ENCODE measurements around the gene HINT2. TPM values are rescaled to one million over a fixed set of nuclear protein-coding genes. Genes with fewer than 3 reads are reported as not detected.

HINT2 gene
- total RNA-seq, 2 experiments from 2014 or later, result 67.7 to 70.8 TPM

DNA sequence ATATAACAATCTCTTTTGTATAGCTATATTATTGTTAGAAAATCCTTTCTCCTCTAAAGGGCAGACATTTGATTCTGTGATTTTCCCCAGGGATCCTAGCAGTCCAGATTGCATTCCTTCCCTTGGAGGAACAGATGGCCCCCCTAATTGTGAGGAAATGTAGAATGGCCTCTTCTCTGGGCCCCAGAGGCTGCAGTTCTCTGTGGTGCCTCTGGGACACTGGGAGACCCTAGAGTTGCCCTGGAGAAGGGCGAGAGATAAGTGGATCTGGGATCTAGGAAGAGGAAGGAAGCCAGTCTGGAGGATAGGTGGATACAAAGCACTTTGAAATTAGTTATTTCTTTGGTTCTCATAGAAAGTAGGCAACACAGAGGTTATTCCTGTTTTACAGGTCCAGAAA lies 1.9 kb upstream of the HINT2 start:
- ChIA-PET CTCF (no interaction called here), POLR2A (no interaction called here)

DNA sequence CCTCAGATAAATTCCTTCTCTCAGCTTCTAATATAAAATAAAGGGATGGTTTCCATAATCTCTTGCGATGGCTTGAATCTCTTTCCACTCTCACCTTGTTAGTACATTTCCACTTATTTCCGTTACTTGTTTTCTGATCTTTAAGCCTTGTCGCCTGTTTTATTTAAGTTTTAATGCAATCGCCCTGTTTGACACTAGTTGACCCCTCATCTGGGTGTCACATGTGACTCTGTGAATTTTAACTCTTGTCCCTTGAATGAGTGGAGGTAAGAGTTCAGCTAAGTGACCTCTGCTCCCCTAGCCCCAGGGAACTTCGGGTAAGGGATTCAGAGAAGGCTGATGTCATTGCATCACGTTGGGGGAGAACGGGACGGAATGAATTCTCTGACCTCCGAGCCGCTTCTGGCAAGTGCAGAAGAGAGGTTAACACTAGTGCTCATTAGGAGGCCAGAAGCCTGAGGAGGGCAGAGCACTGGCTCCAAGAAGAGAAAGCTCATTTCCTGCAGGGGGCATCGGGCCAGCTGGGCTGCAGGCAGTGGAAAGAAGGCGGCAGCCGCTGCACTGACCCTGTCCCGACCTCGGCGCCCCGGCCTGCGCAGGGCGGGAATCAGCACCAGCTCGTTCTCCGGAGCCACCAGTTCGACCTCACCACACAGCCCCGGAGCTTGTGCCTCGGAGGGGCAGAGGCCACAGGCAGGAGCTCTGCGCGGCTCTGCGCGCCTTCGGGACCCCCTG lies 569 bp downstream of the HINT2 start:
- ChIA-PET CTCF (interaction anchor here (2.7 kb wide), 1 partner anchor 11 kb away, joined by 8 read pairs; no protein-coding TSS in a partner anchor), POLR2A (interaction anchor here (0.5 to 1.1 kb wide), 4 partner anchors 16 to 164 kb away, joined by 3 to 6 read pairs (median 4); partner anchors contain the start of genes CCDC107 and RMRP)

GRCh38 chr9:35813434-35814105 lies 1.3 kb downstream of the HINT2 start:
- POLR2A ChIA-PET, result interaction anchor here (1.1 kb wide), 1 partner anchor 15 kb away, joined by 3 read pairs; no protein-coding TSS in a partner anchor
- CTCF ChIA-PET, result interaction anchor here (2.7 kb wide), 1 partner anchor 11 kb away, joined by 8 read pairs; no protein-coding TSS in a partner anchor

GRCh38 chr9:35812025-35812602 lies 2.7 kb downstream of the HINT2 start, which contains the start of gene SPAG8:
Gene SPAG8 (minus strand): TSS chr9:35812262. CDS start chr9:35812147, 115 bp downstream.
- POLR2A ChIA-PET, result interaction anchor here (0.6 to 1.1 kb wide), 2 partner anchors 17 to 823 kb away, joined by 3 read pairs; partner anchors contain the start of genes DNAJB5 and TMEM8B
- CTCF ChIA-PET, result interaction anchor here (1.2 to 2.7 kb wide), 11 partner anchors 9 to 86 kb away, joined by 3 to 8 read pairs (median 4); partner anchors contain the start of gene TLN1

GRCh38 chr9:35811381-35812024 lies 3.3 kb downstream of the HINT2 start:
- ChIA-PET POLR2A (interaction anchor here (0.6 to 1.1 kb wide), 3 partner anchors 18 to 822 kb away, joined by 3 to 4 read pairs (median 3); partner anchors contain the start of genes DNAJB5 and TMEM8B), CTCF (interaction anchor here (0.9 to 2.7 kb wide), 12 partner anchors 9 to 85 kb away, joined by 3 to 8 read pairs (median 4); partner anchors contain the start of gene TLN1)

DNA sequence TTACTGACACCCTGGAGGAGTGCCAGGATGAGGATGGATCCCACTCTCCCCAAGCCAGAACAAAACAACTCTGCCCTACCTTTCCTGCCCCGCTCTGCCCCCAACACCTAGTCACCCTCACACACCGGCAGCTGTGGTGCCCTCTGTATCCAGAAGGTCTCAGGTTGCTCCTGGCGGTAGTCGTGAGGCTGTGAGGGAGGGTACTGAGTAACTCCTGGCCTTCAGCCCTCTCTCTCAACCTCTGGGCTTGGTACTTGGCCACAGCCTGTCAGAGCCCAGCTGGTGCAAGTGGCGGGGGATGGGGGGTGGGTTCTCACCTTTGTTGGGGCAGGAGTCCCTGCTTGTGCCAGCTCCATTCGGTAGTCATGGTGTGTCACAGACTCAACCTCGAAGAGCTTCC lies 4.7 kb downstream of the HINT2 start:
- POLR2A ChIA-PET, result no interaction called here
- CTCF ChIA-PET, result interaction anchor here (1.3 kb wide), 1 partner anchor 20 kb away, joined by 3 read pairs; no protein-coding TSS in a partner anchor

- ChIA-PET POLR2A (no interaction called here), CTCF (interaction anchor here (1.0 to 1.1 kb wide), 2 partner anchors 18 to 74 kb away, joined by 3 read pairs; no protein-coding TSS in a partner anchor)
Observed at GRCh38 chr9:35808433-35808832, 6.4 kb downstream of the HINT2 start.

DNA sequence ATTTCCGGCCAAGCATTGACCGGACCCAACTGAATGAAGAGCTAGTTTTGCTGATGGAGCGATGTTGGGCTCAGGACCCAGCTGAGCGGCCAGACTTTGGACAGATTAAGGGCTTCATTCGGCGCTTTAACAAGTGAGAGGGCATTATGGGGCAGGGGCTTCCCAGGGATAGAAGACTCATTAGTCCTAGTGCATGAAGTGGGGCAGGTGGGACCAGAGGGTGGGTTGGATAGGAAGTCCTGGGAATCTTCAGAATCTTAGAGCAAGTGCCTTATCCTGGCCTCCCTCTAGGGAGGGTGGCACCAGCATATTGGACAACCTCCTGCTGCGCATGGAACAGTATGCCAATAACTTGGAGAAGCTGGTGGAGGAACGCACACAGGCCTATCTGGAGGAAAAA lies 8.7 kb downstream of the HINT2 start:
- CTCF ChIA-PET, result interaction anchor here (0.9 to 1.7 kb wide), 2 partner anchors 16 to 50 kb away, joined by 3 to 5 read pairs; no protein-coding TSS in a partner anchor
- POLR2A ChIA-PET, result no interaction called here

GRCh38 chr9:35801328-35802128 lies 13.3 kb downstream of the HINT2 start:
- ChIA-PET CTCF (no interaction called here), POLR2A (no interaction called here)

- POLR2A ChIA-PET, result no interaction called here
- CTCF ChIA-PET, result interaction anchor here (1.3 kb wide), 1 partner anchor 142 kb away, joined by 3 read pairs; the partner anchor contains the start of gene CCDC107
Observed at GRCh38 chr9:35800530-35800929, 14.3 kb downstream of the HINT2 start.

GRCh38 chr9:35798658-35799374 lies 16.0 kb downstream of the HINT2 start:
- CTCF ChIA-PET, result interaction anchor here (1.2 to 1.8 kb wide), 3 partner anchors 8 to 28 kb away, joined by 4 to 7 read pairs (median 5); partner anchors contain the start of gene SPAG8
- POLR2A ChIA-PET, result interaction anchor here (1.2 kb wide), 1 partner anchor 16 kb away, joined by 3 read pairs; the partner anchor contains the start of gene HINT2

- CTCF ChIA-PET, result interaction anchor here (0.8 to 1.8 kb wide), 2 partner anchors 14 to 29 kb away, joined by 3 to 5 read pairs; partner anchors contain the start of gene SPAG8
- POLR2A ChIA-PET, result interaction anchor here (0.5 to 0.6 kb wide), 3 partner anchors 31 to 122 kb away, joined by 3 read pairs; partner anchors contain the start of genes FAM221B and TMEM8B
Observed at GRCh38 chr9:35797311-35798109, 17.3 kb downstream of the HINT2 start.

DNA sequence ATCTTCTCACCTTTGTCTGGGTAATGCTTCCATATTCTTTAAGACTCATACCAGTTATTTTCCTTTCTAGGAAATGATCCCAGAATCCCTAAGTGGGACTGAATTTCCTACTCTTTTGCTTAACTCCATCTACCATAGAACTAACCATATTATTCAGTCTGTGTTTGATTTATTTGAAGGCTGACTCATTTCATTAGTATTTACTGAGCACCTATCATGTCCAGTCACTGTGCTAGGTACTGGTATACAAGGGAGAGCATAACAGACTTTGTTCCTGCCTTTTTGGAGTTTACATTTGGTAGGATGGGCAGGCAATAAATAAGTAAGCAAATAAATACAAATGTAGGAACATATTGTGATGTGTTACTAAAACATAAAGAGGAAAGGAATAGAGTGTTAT lies 19.1 kb downstream of the HINT2 start:
- ChIA-PET POLR2A (no interaction called here), CTCF (interaction anchor here (1.9 kb wide), 1 partner anchor 87 kb away, joined by 4 read pairs; no protein-coding TSS in a partner anchor)

DNA sequence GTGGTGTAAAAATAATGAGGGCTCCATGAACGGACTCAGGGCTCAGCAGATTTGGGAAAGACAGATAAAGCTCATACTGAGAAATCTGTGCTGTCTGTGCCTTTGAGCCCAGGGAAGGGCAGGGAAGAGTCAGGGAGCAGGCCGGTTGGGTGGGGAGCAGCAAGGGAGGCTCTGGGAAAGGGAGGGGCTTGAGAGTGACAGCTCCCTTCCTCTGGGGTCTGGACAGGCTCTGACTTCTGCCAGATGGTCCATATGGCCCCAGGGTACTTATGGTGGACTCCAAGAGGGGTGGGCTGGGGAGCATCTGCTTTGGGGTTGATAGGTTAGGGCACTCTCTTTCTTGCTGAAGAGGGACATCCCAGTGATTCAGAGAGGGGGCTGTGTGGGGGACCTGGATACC lies 21.4 kb downstream of the HINT2 start:
- ChIA-PET POLR2A (no interaction called here), CTCF (no interaction called here)

- CTCF ChIA-PET, result no interaction called here
- POLR2A ChIA-PET, result no interaction called here
Observed at GRCh38 chr9:35792826-35793225, 22.0 kb downstream of the HINT2 start.

GRCh38 chr9:35792024-35792813 lies 22.6 kb downstream of the HINT2 start:
- CTCF ChIA-PET, result no interaction called here
- POLR2A ChIA-PET, result no interaction called here
